ENCODE data around the gene LARP4B.

GRCh38 chr10:822661-823367 is 108.7 kb downstream of the LARP4B start:
- TF ChIP-seq EZH2 (IDR thresholded peaks at IDR 0.05) (no peak), POLR2AphosphoS5 (IDR thresholded peaks at IDR 0.05; ENCODE audit: borderline replicate concordance, low read depth, low read length) (no peak)
